Activated CD4-positive, alpha-beta T cell treated with anti-CD3 and anti-CD28 coated beads, Interleukin-10, Interleukin-2, amounts not matched to agents 100 ng/mL and 50 ng/mL, durations not matched to agents 16 hours and 8 hours (primary cell): ENCODE data around the gene ARHGAP44.
"Not testable (repeated sequence)": the region's sequence is repeated elsewhere in the genome, so short reads cannot be mapped to it uniquely, and the experiment has no call there.

ENCODE experiments used
- DNase-seq: peaks from one replicate; pipeline ENCODE4 v3.0.0-alpha.2; 2020

The ARHGAP44 gene

GRCh38 chr17:12967962-12968361 is 178.7 kb downstream of the ARHGAP44 start:
- DNase-seq = no peak

DNA sequence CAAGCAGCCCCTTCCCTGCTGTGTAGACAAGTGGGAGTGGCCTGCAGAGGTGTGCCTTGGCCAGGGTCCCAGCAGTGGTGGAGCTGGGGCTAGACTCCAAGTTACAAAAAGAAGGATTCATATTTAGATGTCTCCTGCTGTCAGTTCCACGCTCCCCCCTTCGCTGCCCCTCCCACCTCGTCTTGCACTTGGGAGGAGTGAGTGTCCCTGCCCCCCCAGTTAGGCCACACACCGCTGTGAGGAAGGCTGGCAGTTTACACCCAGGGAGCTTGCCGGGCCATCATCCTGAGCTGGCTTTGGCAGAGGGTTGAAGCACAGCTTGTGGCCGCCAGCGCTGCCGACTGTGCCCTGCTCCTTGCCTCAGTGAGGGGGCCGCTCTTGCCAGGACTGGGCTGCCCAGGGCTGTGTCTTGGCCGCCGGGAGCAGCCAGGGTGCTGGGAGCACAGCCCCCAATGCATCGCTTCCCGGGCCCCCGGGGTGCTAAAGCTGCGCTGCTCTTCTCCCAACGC is 184.3 kb downstream of the ARHGAP44 start:
- no peak for DNase-seq

DNA sequence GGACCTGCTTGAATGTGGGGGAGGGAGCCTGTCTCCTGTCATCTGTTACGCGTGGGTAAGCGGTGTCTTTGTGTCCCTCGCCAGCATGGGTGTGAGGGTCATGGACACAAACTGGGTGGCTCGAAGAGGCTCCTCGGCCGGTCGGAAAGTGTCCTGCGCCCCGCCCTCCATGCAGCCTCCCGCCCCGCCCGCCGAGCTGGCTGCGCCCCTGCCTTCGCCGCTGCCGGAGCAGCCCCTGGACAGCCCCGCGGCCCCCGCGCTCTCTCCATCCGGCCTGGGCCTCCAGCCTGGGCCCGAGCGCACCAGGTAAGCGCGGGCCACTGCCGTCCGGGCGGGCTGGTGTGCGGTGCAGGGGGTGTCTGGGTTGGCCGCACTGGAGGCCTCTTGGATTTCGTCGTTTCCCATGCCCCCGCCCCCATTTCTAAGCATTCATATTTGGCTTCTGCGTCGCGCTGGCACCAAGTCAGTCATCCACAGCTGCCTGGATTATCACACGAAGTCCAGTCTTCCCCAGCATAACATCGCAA is 184.8 kb downstream of the ARHGAP44 start:
- DNase-seq = no peak

GRCh38 chr17:12977008-12977751 is 187.9 kb downstream of the ARHGAP44 start:
- no peak for DNase-seq

DNA sequence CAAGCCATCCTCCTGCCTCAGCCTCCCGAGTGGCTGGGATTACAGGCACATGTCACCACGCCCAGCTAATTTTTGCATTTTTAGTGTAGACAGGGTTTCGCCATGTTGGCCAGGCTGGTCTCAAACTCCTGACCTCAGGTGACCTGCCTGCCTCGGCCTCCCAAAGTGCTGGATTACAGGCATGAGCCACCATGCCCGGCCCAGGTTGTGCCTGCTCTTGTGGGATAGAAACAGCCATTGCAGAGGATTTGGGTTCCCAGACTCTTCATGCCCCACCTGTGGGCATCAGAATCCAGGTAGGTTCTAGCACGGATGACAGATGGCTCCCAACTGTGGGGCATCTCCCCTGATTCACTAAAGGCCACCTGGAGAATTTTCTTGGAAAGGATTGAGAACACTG is 189.5 kb downstream of the ARHGAP44 start:
- not testable (repeated sequence) for DNase-seq

DNA sequence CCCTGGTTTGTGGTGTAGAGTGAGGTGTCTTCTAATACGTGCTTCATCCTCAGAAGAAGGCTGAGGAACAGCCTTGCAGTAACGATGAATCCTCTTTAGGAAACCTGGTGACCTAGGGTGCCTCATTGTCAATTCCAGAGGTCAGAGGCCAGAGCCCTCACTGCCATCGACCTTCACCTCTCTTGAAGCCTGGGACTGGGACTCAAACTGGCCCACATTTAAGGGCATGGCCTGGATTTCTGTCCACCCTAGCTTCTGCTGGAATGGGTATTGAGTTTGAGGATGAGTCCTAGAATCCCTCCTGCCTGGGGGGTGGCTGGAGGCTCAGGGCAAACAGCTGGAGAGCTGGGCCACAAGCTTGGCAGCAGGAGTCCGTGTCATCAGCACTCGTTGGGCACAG is 189.9 kb downstream of the ARHGAP44 start:
- DNase-seq = no peak

- DNase-seq = no peak
These were observed 190.7 kb downstream of the ARHGAP44 start for GRCh38 chr17:12979826-12980500.

- DNase-seq = peak; percentile 9
These were observed 192.9 kb downstream of the ARHGAP44 start for GRCh38 chr17:12982224-12982623.

- DNase-seq = no peak
These were observed 194.9 kb downstream of the ARHGAP44 start for GRCh38 chr17:12983991-12984884.

- no peak for DNase-seq
These were observed 196.4 kb downstream of the ARHGAP44 start for GRCh38 chr17:12985431-12986293.

DNA sequence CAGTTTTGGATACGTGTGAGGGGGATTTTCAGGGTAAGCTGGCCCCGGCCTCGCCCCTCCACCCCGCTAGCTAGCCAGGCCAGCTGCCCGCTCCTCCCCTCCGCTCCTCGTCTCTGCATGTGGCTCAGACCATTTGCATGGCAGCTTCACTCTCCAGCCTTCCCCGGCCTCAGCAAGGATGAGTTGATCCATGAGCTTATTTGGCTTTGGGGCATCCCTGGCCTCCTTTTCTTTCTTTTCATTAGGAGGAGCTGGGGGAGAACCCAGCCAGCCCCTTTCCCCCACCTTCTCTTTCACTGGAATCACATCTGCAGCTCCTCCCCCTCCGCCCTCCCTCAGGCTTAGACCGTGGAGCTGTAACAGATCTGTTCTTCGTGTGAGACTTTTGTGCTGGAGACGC is 197.8 kb downstream of the ARHGAP44 start:
- no peak for DNase-seq

DNA sequence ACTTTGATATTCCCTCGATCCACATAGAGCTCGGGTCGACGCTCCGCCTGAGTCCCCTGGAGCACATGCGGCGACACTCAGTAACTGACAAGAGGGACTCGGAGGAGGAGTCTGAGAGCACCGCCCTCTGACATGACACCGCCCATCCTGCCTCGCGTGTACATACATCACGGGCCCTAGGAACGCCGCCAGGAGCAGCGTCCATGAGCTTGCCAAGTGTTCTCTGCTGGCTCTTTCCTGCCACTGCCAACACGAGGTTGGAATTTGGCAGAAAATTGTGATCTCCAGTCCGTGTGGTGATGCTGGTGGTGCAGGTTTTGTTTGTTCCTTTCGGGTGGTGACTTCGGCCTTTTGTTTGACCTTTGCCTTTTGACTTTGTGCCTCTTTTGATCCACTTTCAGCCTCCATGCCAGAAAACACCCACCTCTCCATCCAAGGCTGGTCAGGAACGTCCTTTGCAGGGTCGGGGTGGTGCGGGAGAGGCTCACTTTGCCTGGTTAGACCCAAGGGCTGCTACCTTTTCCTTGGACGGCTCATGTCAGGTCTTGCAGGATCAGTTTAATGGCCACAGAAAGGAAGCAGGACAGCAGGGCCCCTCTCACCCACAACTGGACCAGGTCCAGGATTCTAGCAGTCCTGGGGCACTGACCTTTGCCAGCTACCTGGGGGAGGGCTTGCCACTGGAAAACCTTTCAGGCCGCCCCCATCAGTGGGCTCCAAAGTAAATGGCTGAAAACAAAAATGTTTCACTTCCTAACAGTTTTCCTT is 200.9 kb downstream of the ARHGAP44 start:
- no peak for DNase-seq

DNA sequence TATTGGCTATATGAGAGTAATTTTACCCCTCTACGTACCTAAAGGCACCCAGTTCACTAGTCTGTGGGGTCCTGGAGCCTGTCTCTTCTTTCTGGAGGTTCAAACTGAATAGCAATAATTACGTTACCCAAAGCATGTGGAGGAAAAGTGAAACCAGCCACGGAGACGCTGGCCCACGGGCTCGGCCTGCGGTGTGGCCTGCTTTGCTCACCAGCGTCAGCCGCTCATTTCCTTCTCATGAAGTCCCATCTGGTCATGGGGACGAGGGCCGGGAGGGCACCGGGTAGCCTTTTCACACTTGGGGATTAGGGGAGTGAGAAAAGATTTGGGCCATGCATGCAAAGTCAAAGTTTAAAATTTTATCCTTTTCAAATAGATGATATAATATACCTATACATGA is 201.6 kb downstream of the ARHGAP44 start:
- no peak for DNase-seq

DNA sequence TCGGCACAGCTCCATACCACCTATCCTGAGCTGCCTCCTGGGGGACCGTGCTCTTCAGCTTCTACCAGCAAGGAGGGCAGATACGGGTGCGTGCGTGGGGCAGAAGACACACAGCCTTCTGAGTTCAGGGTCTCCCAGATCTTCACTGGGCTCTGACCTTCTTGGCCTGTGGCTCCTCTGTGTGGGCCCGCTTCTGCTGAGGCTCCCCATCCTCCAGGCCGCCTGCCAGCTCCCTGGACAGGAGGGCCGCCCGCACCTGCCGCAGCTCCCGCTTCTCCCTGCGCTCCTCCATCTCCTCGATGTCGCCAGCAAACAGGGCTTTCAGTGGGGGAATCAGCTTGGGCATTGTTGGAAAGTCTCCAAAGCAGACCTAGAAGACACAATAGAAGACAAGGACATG is 203.4 kb downstream of the ARHGAP44 start:
- no peak for DNase-seq

DNA sequence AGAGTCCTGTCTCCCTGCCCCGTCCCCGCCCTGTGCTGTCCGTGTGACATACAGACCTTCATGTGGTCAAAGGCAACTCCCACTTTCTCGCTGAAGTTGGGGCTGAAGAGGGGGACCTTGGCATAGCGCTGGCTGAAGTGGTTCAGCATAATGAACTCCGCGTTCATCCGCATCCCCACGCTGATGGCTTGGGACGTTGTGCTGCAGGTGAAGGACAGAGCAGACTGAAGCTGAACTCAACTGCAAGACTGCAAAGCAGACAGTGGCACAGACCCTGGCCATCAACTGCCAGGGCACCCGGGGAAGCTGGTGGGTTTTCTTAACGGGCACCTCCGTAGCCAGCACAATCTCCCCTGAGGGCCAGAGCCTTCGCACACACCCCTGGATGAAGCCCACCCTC is 204.3 kb downstream of the ARHGAP44 start:
- DNase-seq = no peak

DNA sequence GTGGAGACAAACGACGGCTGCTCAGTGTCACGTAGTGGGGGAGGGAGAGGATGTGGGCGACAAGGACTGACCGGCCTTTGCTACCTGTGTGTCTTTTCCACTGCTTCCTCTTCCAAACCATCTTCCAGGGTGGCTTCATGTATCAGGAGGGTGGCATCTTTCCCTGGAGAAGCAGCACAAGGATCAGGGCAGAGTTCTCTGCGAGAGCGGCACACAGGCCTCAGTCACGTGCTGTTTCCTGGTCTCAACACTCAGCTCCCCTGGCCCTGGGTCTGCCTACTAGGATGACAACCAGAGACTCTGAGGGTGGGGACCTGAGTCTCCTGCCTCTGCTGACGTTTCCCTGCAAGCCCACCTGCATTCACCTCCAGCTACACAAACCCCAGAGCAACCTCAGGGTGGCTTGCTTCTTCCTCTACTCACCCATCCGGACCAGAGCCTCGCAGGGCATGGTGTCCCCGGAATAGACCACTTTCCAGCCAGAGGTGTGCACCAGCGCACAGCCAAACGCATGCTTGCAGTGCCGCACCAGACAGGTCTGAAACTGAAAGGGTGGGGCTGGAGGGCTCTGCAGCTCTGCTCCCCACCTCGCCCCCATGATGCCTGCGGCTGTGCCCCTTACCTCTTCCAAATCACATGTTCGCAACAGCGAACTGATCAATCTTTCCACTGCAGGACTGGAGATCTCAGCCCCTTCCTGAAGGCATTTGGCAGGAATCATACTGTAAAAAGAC is 205.2 kb downstream of the ARHGAP44 start:
- DNase-seq = no peak

DNA sequence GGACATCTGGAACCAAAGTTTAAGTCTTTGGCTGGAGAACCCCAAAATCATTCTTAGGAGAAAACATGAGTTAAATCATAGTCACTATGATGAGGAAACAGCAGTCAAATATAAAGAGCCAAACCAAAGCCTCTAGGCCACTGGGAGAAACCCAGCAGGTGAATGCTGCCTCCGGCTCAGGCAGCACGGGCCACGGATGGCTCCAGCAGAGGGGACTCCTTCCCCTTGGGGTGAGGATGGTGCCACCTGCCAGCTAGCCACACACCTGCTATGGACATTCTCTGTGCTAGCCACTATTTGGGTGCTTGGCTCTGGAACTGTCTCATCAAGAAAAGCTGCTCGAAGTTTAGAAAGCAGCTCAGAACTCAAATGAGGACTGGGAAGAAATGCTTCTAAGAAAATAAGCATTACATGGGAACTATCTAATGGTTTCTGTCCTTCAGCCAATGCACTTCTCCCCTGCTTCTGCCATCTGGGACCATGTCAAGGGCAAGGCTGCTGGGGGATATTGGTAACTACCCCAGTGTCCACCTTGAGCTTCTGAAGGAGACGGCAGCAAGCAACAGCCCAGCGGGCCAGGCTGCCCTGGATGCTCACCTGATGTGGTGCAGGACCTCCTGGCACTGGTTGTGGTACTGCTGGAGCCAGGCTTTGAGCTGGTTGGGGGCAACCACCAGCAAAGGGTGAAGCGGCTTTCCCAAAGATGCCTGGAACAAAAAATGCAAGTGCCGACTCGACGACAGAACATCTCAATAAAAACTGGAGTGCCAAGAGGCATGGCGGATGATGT is 206.0 kb downstream of the ARHGAP44 start:
- no peak for DNase-seq

DNA sequence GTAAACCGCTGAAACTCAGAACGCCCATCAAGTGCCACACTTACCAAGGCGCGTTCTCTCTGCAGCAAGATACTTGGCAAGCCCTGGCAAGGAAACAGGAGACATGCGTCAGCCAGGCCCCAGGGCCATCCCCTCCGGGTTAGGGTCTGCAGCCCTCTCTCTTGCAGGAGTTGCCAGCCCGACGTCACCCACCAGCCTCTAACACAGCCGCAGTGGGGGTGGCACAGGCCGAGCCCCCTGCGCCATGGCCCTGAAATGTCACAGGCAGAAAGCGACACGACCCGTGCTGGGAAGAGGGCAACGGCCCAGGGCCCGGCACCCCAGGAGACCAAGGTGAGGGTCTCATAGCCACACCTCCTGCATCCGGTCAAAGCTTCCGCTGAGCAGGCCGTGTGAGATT is 206.6 kb downstream of the ARHGAP44 start:
- no peak for DNase-seq

DNA sequence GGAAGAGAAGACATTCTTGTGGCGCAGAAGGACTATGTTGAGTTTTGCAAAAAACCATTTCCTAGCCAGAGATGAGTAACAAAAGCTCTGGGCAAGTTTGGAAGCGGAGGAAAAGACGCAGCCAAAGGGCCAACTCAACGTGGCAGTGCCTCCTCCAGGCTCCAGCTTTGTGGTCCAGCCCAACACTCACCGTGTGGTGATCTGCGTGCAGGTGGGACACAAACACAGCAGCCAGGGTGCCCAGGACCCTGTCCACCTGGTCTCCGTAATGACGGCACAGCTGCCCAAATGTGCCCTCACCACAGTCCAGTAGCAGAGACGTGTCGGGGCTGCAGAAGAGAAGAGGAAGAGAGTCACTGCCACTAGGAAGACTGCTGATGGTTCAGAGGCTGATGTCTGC is 207.1 kb downstream of the ARHGAP44 start:
- no peak for DNase-seq

- no peak for DNase-seq
These were observed 207.6 kb downstream of the ARHGAP44 start for GRCh38 chr17:12996941-12997340.
